VCaP (cell line): Measurements from ENCODE around the gene CRAT.
A peak's percentile ranks its signal among the peaks of the same experiment; 100 is the strongest.
"Not testable (repeated sequence)": the region's sequence is repeated elsewhere in the genome, so short reads cannot be mapped to it uniquely, and the experiment has no call there.

Experiments used
- H3K27ac ChIP-seq: fragments of 450-650 bp; 2 replicates; pipeline ENCODE4 v1.5.1; 2017
- CTCF ChIP-seq: fragments of 450-650 bp; conservative IDR thresholded peaks from 2 replicates; pipeline ENCODE4 v1.5.1; 2017; ENCODE audit warnings: mild to moderate bottlenecking, moderate library complexity

Gene CRAT

GRCh38 chr9:129137292-129138143 is 26.9 kb upstream of the CRAT start:
- TF ChIP-seq CTCF, result no peak
- H3K27ac ChIP-seq, result peak overlapping the region; percentile 26; the same call in 1 of the 2 replicates

DNA sequence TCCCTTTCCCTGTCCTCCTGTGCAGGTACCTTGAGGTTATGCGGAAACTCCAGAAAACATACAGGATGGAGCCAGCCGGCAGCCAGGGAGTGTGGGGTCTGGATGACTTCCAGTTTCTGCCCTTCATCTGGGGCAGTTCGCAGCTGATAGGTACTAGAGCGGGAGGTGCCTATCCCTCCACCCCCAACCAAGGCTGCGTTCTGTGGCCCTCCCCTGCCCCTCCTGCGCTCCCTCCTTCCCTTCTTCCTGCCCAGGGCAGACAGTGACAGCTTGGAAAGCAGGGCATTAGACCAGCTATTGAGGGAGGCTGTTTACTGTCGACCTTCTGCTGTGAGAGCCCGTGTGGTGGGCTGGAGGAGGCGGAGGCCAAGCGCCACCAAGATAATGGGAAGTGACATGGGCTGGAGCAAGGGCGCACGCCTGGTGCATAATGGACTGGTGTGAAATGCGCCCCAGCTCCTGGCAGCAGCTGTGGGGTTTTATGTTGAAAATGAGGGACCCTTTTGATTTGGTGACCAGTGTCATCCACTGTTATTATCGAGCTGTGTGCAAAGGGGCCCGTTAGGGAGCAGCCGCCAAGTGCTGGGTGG is 25.9 kb upstream of the CRAT start:
- H3K27ac ChIP-seq, result no peak overlapping the region; the same call in 1 of the 2 replicates

GRCh38 chr9:129135476-129135875 is 24.9 kb upstream of the CRAT start:
- no peak for TF ChIP-seq CTCF
- no peak overlapping the region for H3K27ac ChIP-seq

More for the DNA sequence above, 25.9 kb upstream of the CRAT start:
- TF ChIP-seq CTCF, result no peak

- no peak overlapping the region for H3K27ac ChIP-seq
Measured at GRCh38 chr9:129133082-129133481, 22.5 kb upstream of the CRAT start.

GRCh38 chr9:129131300-129132145 is 20.9 kb upstream of the CRAT start:
- TF ChIP-seq CTCF, result peak; percentile 99
- H3K27ac ChIP-seq, result 0 out of 2 replicates have a peak overlapping the region, but pooled peaks have one; percentile 14

More at GRCh38 chr9:129133082-129133481, 22.5 kb upstream of the CRAT start:
- no peak for TF ChIP-seq CTCF

- no peak for TF ChIP-seq CTCF
- no peak overlapping the region for H3K27ac ChIP-seq
Measured at GRCh38 chr9:129130791-129131190, 20.2 kb upstream of the CRAT start.

- not testable (repeated sequence) for H3K27ac ChIP-seq
Measured at GRCh38 chr9:129130271-129130670, 19.7 kb upstream of the CRAT start.
